Measurements from ENCODE around the gene FBXO48. TPM values are rescaled to one million over a fixed set of nuclear protein-coding genes. Genes with fewer than 3 reads are reported as not detected.
A peak's percentile ranks its signal among the peaks of the same experiment; 100 is the strongest.

The FBXO48 gene
- total RNA-seq, 1 experiment from 2014 or later: 1.7 TPM

DNA sequence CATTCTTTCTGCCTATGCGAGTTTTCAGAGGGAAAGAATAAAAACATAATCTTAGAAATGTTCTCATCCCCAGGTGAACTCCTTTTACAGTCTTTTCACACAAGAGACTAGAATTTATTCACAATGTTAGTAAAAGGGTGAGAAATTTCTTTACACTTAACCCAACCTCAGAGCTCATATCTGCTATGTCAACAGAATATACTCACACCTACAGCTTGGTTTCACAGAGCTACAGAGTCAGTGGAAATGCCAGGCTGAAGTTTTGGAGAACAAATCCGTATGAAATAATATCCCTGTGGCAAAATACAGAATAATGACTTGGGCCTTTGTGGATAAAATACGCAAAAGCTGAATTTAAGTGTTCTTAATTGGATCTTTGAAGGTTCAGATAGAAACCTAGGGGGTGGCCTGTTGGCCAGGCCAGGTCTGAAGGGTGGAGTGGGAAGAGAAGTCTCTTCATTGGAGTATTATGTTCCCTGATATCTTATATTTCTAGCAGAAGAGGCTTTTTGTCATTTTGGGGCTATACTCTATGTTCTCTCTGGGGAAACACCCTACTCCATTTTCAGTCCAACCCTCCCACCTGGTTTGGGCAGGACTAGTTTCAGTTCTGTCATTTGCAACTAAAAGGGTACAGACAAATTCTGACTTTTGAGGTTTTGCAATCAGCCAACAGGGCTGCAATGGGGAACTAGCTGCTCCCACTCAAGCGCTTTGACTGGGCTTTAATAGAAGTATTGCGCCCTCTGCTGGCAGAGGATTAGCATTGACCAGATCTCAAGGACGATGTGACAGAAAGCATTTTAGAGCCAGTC, 25.7 kb downstream of the FBXO48 start:
- intact Hi-C loops (cut with micrococcal nuclease): loop anchor here (1.0 kb wide), 3 partner anchors 79 to 319 kb away; no protein-coding TSS in a partner anchor

GRCh38 chr2:68438455-68439303, 28.4 kb downstream of the FBXO48 start:
- CTCF ChIA-PET: interaction anchor here (1.2 to 1.8 kb wide), 2 partner anchors 10 to 73 kb away, joined by 3 to 7 read pairs; no protein-coding TSS in a partner anchor
- POLR2A ChIA-PET: no interaction called here
- H3K4me1 Mint-ChIP-seq (ENCODE audit: insufficient read depth, unreplicated experiment): no peaks in the 10 kb centered on the region

More for the DNA sequence above, 25.7 kb downstream of the FBXO48 start:
- BruUV-seq (replicated peaks): no TSS peak
- no peaks in the 10 kb centered on the region for H3K9me3 Mint-ChIP-seq (ENCODE audit: unreplicated experiment)
- DNase-seq (ENCODE audit: unreplicated experiment): peak; percentile 92
- no peak overlapping the region for H3K4me3 Mint-ChIP-seq (ENCODE audit: unreplicated experiment)
- POLR2A ChIA-PET: interaction anchor here (0.7 to 1.4 kb wide), 9 partner anchors 13 to 732 kb away, joined by 3 to 6 read pairs (median 3); no protein-coding TSS in a partner anchor
- CTCF ChIA-PET: interaction anchor here (0.6 to 4.6 kb wide), 41 partner anchors 10 to 592 kb away, joined by 3 to 30 read pairs (median 4); partner anchors contain the start of genes CNRIP1 and PNO1
- TF ChIP-seq, protein P1, sequence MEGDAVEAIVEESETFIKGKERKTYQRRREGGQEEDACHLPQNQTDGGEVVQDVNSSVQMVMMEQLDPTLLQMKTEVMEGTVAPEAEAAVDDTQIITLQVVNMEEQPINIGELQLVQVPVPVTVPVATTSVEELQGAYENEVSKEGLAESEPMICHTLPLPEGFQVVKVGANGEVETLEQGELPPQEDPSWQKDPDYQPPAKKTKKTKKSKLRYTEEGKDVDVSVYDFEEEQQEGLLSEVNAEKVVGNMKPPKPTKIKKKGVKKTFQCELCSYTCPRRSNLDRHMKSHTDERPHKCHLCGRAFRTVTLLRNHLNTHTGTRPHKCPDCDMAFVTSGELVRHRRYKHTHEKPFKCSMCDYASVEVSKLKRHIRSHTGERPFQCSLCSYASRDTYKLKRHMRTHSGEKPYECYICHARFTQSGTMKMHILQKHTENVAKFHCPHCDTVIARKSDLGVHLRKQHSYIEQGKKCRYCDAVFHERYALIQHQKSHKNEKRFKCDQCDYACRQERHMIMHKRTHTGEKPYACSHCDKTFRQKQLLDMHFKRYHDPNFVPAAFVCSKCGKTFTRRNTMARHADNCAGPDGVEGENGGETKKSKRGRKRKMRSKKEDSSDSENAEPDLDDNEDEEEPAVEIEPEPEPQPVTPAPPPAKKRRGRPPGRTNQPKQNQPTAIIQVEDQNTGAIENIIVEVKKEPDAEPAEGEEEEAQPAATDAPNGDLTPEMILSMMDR (IDR thresholded peaks at IDR 0.05; ENCODE audit: unreplicated experiment): peak; percentile 88
- H3K36me3 Mint-ChIP-seq (ENCODE audit: insufficient read depth, unreplicated experiment): no peaks in the 10 kb centered on the region
- no peaks in the 10 kb centered on the region for H3K4me1 Mint-ChIP-seq (ENCODE audit: insufficient read depth, unreplicated experiment)
- no peak overlapping the region for H3K27ac Mint-ChIP-seq (ENCODE audit: low read depth, unreplicated experiment)
- H3K27me3 Mint-ChIP-seq (ENCODE audit: insufficient read depth, unreplicated experiment): no peaks in the 10 kb centered on the region

DNA sequence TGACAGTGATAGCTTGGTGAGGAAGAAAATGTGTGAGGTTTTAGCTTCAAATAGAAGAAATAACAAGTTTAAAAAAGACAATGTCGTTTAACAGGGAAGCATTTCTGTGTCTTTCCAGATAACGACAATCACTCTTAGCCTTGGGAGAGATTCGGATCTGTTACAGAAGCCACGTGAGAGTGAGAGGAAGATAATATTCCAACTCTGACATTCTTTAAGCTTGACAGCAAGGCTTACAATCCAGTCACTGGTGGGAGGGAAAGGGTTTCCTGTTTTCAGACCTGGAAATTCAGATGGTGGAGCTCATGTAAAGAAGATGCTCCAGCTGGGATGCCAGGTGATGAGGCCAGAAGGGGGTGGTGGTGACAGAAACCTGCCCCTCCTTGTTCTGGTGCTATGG, 30.8 kb downstream of the FBXO48 start:
- no TSS peak for BruUV-seq (replicated peaks)
- POLR2A ChIA-PET: interaction anchor here (0.7 kb wide), 1 partner anchor 24 kb away, joined by 4 read pairs; no protein-coding TSS in a partner anchor
- intact Hi-C loops (cut with micrococcal nuclease): no loop called here
- CTCF ChIA-PET: interaction anchor here (0.6 to 0.8 kb wide), 2 partner anchors 12 to 21 kb away, joined by 3 read pairs; no protein-coding TSS in a partner anchor
- TF ChIP-seq, protein P1 (IDR thresholded peaks at IDR 0.05; ENCODE audit: unreplicated experiment): no peak
- Mint-ChIP-seq H3K27me3 (ENCODE audit: insufficient read depth, unreplicated experiment) (no peaks in the 10 kb centered on the region), H3K9me3 (ENCODE audit: unreplicated experiment) (no peaks in the 10 kb centered on the region), H3K4me1 (ENCODE audit: insufficient read depth, unreplicated experiment) (no peaks in the 10 kb centered on the region), H3K27ac (ENCODE audit: low read depth, unreplicated experiment) (no peak overlapping the region), H3K36me3 (ENCODE audit: insufficient read depth, unreplicated experiment) (no peaks in the 10 kb centered on the region), H3K4me3 (ENCODE audit: unreplicated experiment) (no peak overlapping the region)
- no peak for DNase-seq (ENCODE audit: unreplicated experiment)

More at GRCh38 chr2:68438455-68439303, 28.4 kb downstream of the FBXO48 start:
- Mint-ChIP-seq H3K36me3 (ENCODE audit: insufficient read depth, unreplicated experiment) (no peaks in the 10 kb centered on the region), H3K9me3 (ENCODE audit: unreplicated experiment) (no peaks in the 10 kb centered on the region), H3K4me3 (ENCODE audit: unreplicated experiment) (no peak overlapping the region), H3K27ac (ENCODE audit: low read depth, unreplicated experiment) (no peak overlapping the region), H3K27me3 (ENCODE audit: insufficient read depth, unreplicated experiment) (no peaks in the 10 kb centered on the region)
- no peak for DNase-seq (ENCODE audit: unreplicated experiment)
- BruUV-seq (replicated peaks): no TSS peak
- TF ChIP-seq, protein P1 (IDR thresholded peaks at IDR 0.05; ENCODE audit: unreplicated experiment): no peak
- intact Hi-C loops (cut with micrococcal nuclease): no loop called here

DNA sequence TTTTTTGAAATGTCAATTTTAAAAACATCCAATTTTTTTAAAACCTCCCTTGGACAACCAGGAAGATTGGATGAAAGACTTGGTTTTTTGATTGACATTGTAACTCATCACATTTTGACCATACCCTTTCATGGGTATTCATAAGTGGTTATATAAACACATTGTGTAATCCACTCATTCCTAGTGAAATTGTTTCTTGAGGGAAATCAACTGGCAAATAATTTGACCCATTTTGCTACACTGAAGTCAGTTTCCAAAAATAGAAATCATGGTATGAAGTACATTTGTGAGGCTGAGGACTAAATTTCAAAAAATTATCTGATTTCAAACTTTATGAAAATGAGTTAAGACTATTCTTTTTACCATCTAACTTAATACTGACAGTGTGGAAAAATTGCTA, 31.5 kb downstream of the FBXO48 start:
- H3K9me3 Mint-ChIP-seq (ENCODE audit: unreplicated experiment): no peaks in the 10 kb centered on the region
- no peaks in the 10 kb centered on the region for H3K4me1 Mint-ChIP-seq (ENCODE audit: insufficient read depth, unreplicated experiment)
- POLR2A ChIA-PET: no interaction called here
- CTCF ChIA-PET: no interaction called here
- TF ChIP-seq, protein P1 (IDR thresholded peaks at IDR 0.05; ENCODE audit: unreplicated experiment): no peak
- no TSS peak for BruUV-seq (replicated peaks)
- no peak overlapping the region for H3K4me3 Mint-ChIP-seq (ENCODE audit: unreplicated experiment)
- H3K27ac Mint-ChIP-seq (ENCODE audit: low read depth, unreplicated experiment): no peak overlapping the region
- no peaks in the 10 kb centered on the region for H3K27me3 Mint-ChIP-seq (ENCODE audit: insufficient read depth, unreplicated experiment)
- intact Hi-C loops (cut with micrococcal nuclease): no loop called here
- no peak for DNase-seq (ENCODE audit: unreplicated experiment)
- no peaks in the 10 kb centered on the region for H3K36me3 Mint-ChIP-seq (ENCODE audit: insufficient read depth, unreplicated experiment)
